ENCODE results near the gene GNG12. TPM values are rescaled to one million over a fixed set of nuclear protein-coding genes. Genes with fewer than 3 reads are reported as not detected.
A peak's percentile ranks its signal among the peaks of the same experiment; 100 is the strongest.

The GNG12 gene
- total RNA-seq, 1 experiment from 2014 or later, result 23.7 TPM

DNA sequence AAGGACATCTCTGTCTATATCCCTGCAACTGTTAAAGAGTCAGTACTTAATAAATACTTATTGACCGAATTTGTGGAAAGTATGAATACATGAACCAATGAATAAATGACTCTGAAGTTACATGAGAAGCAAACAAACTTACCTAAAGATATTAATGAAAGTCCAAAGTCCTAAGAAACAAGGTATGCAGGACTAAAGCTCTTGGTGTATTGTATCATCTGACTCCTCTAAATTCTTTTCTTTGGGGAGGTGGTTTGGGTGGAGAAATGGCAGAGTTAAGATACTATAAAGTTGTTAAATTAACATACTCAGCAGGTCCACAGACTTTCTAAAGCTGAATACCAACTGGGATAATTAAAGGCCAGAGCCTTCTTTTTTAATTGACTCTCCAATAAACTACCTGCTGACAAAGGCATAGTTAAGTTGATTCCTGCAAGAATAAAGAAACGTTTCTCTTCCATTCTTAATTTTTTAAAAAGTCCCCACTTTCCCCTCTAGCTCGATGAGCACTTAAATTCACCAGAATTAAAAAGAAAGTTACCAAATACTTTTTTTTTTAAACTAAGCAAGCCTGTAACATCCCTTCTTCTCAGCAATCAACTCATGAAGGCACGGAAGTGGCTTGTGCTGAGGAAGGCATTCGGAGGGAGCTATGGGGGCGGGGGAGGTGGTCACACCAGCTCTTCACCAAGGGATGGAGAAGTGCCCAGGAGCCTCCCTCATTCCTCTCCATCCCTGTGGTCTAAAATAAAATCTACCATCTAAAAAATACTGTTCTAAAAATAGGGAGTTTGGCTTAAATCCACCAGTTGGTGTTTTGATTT lies 87.2 kb downstream of the GNG12 start:
- DNase-seq (ENCODE audit: low spot score) (peak; percentile 44), ATAC-seq (peak; percentile 63)
- ChIA-PET POLR2A (interaction anchor here (0.5 to 1.7 kb wide), 2 partner anchors 61 to 831 kb away, joined by 3 to 17 read pairs; partner anchors contain the start of gene GADD45A), CTCF (interaction anchor here (0.6 to 3.5 kb wide), 10 partner anchors 14 to 222 kb away, joined by 3 to 29 read pairs (median 5); partner anchors contain the start of gene GADD45A)
- Mint-ChIP-seq H3K27me3 (ENCODE audit: low read depth) (peaks cover 12% of the 10 kb centered on the region), H3K27ac (no peak overlapping the region), H3K9me3 (no peaks in the 10 kb centered on the region), H3K36me3 (no peaks in the 10 kb centered on the region), H3K4me1 (peaks cover 84% of the 10 kb centered on the region), H3K4me3 (peak overlapping the region; percentile 34)
- TF ChIP-seq SP1 (CRISPR knock-in tag; conservative IDR thresholded peaks at IDR 0.05) (no peak), SMAD4 (CRISPR knock-in tag; IDR thresholded peaks at IDR 0.05) (no peak), ETV6 (CRISPR knock-in tag; IDR thresholded peaks at IDR 0.05) (no peak), FOXK1 (CRISPR knock-in tag; IDR thresholded peaks at IDR 0.05) (no peak), TCF7 (CRISPR knock-in tag; IDR thresholded peaks at IDR 0.05; ENCODE audit: low read depth) (no peak), KAT7 (CRISPR knock-in tag; IDR thresholded peaks at IDR 0.05; ENCODE audit: borderline replicate concordance) (no peak), ZNF263 (CRISPR knock-in tag; IDR thresholded peaks at IDR 0.05; ENCODE audit: low read depth) (no peak), FOXP1 (CRISPR knock-in tag; IDR thresholded peaks at IDR 0.05; ENCODE audit: borderline replicate concordance) (no peak), IRF2 (CRISPR knock-in tag; IDR thresholded peaks at IDR 0.05; ENCODE audit: borderline replicate concordance, low read depth) (no peak), FOXJ3 (CRISPR knock-in tag; IDR thresholded peaks at IDR 0.05; ENCODE audit: borderline replicate concordance) (no peak), ESRRA (CRISPR knock-in tag; IDR thresholded peaks at IDR 0.05; ENCODE audit: borderline replicate concordance) (no peak)
- TF ChIP-seq, protein P1, sequence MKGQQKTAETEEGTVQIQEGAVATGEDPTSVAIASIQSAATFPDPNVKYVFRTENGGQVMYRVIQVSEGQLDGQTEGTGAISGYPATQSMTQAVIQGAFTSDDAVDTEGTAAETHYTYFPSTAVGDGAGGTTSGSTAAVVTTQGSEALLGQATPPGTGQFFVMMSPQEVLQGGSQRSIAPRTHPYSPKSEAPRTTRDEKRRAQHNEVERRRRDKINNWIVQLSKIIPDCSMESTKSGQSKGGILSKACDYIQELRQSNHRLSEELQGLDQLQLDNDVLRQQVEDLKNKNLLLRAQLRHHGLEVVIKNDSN (CRISPR knock-in tag; IDR thresholded peaks at IDR 0.05), result no peak
- TF ChIP-seq, protein P2, sequence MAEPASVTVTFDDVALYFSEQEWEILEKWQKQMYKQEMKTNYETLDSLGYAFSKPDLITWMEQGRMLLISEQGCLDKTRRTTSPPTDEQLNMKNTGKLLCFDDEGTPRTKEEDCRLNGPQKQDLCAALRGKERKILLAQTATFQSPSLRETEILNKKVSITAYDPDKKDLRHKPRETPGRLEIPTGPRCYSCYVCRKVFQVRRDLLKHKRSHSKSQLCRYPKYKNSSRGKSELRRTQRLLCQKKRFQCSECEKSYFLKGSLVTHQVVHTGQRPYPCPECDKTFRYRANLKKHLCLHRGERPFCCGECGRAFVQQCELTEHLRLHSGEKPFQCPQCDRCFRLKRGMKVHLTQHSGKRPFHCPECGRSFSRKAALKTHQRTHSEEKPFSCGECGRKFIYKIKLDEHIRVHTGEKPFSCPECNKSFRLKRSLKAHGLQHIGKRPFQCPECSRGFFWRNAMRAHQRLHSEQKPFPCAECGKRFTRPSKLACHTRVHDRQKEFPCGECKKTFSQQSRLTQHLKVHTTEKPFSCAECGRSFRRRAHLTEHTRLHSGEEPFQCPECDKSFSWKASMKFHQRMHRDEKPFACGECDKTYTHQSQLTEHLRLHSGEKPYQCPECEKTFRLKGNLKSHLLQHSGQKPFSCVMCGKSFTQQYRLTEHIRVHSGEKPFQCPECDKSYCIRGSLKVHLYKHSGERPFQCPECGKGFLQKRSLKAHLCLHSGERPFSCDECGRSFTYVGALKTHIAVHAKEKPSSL (CRISPR knock-in tag; conservative IDR thresholded peaks at IDR 0.05), result no peak
- TF ChIP-seq, protein P3, sequence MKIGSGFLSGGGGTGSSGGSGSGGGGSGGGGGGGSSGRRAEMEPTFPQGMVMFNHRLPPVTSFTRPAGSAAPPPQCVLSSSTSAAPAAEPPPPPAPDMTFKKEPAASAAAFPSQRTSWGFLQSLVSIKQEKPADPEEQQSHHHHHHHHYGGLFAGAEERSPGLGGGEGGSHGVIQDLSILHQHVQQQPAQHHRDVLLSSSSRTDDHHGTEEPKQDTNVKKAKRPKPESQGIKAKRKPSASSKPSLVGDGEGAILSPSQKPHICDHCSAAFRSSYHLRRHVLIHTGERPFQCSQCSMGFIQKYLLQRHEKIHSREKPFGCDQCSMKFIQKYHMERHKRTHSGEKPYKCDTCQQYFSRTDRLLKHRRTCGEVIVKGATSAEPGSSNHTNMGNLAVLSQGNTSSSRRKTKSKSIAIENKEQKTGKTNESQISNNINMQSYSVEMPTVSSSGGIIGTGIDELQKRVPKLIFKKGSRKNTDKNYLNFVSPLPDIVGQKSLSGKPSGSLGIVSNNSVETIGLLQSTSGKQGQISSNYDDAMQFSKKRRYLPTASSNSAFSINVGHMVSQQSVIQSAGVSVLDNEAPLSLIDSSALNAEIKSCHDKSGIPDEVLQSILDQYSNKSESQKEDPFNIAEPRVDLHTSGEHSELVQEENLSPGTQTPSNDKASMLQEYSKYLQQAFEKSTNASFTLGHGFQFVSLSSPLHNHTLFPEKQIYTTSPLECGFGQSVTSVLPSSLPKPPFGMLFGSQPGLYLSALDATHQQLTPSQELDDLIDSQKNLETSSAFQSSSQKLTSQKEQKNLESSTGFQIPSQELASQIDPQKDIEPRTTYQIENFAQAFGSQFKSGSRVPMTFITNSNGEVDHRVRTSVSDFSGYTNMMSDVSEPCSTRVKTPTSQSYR (CRISPR knock-in tag; IDR thresholded peaks at IDR 0.05), result no peak
- TF ChIP-seq, protein P4, sequence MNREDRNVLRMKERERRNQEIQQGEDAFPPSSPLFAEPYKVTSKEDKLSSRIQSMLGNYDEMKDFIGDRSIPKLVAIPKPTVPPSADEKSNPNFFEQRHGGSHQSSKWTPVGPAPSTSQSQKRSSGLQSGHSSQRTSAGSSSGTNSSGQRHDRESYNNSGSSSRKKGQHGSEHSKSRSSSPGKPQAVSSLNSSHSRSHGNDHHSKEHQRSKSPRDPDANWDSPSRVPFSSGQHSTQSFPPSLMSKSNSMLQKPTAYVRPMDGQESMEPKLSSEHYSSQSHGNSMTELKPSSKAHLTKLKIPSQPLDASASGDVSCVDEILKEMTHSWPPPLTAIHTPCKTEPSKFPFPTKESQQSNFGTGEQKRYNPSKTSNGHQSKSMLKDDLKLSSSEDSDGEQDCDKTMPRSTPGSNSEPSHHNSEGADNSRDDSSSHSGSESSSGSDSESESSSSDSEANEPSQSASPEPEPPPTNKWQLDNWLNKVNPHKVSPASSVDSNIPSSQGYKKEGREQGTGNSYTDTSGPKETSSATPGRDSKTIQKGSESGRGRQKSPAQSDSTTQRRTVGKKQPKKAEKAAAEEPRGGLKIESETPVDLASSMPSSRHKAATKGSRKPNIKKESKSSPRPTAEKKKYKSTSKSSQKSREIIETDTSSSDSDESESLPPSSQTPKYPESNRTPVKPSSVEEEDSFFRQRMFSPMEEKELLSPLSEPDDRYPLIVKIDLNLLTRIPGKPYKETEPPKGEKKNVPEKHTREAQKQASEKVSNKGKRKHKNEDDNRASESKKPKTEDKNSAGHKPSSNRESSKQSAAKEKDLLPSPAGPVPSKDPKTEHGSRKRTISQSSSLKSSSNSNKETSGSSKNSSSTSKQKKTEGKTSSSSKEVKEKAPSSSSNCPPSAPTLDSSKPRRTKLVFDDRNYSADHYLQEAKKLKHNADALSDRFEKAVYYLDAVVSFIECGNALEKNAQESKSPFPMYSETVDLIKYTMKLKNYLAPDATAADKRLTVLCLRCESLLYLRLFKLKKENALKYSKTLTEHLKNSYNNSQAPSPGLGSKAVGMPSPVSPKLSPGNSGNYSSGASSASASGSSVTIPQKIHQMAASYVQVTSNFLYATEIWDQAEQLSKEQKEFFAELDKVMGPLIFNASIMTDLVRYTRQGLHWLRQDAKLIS (CRISPR knock-in tag; IDR thresholded peaks at IDR 0.05; ENCODE audit: borderline replicate concordance), result no peak
- TF ChIP-seq, protein P5, sequence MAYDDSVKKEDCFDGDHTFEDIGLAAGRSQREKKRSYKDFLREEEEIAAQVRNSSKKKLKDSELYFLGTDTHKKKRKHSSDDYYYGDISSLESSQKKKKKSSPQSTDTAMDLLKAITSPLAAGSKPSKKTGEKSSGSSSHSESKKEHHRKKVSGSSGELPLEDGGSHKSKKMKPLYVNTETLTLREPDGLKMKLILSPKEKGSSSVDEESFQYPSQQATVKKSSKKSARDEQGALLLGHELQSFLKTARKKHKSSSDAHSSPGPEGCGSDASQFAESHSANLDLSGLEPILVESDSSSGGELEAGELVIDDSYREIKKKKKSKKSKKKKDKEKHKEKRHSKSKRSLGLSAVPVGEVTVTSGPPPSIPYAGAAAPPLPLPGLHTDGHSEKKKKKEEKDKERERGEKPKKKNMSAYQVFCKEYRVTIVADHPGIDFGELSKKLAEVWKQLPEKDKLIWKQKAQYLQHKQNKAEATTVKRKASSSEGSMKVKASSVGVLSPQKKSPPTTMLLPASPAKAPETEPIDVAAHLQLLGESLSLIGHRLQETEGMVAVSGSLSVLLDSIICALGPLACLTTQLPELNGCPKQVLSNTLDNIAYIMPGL (CRISPR knock-in tag; IDR thresholded peaks at IDR 0.05), result no peak
- TF ChIP-seq, protein P6, sequence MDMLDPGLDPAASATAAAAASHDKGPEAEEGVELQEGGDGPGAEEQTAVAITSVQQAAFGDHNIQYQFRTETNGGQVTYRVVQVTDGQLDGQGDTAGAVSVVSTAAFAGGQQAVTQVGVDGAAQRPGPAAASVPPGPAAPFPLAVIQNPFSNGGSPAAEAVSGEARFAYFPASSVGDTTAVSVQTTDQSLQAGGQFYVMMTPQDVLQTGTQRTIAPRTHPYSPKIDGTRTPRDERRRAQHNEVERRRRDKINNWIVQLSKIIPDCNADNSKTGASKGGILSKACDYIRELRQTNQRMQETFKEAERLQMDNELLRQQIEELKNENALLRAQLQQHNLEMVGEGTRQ (CRISPR knock-in tag; IDR thresholded peaks at IDR 0.05), result no peak
- TF ChIP-seq, protein P7, sequence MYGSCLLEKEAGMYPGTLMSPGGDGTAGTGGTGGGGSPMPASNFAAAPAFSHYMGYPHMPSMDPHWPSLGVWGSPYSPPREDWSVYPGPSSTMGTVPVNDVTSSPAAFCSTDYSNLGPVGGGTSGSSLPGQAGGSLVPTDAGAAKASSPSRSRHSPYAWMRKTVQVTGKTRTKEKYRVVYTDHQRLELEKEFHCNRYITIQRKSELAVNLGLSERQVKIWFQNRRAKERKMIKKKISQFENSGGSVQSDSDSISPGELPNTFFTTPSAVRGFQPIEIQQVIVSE (CRISPR knock-in tag; IDR thresholded peaks at IDR 0.05; ENCODE audit: borderline replicate concordance), result no peak
- TF ChIP-seq, protein P8, sequence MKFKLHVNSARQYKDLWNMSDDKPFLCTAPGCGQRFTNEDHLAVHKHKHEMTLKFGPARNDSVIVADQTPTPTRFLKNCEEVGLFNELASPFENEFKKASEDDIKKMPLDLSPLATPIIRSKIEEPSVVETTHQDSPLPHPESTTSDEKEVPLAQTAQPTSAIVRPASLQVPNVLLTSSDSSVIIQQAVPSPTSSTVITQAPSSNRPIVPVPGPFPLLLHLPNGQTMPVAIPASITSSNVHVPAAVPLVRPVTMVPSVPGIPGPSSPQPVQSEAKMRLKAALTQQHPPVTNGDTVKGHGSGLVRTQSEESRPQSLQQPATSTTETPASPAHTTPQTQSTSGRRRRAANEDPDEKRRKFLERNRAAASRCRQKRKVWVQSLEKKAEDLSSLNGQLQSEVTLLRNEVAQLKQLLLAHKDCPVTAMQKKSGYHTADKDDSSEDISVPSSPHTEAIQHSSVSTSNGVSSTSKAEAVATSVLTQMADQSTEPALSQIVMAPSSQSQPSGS (CRISPR knock-in tag; IDR thresholded peaks at IDR 0.05; ENCODE audit: borderline replicate concordance, low read depth), result no peak
